GOT3 (cell line): Measurements from ENCODE around the gene KCNIP4.

Experiments used
- DNase-seq: peaks from one replicate; lab custom pipeline; 2025; ENCODE audit warnings: mixed read lengths; lab: John Stamatoyannopoulos, UW

Gene KCNIP4

DNA sequence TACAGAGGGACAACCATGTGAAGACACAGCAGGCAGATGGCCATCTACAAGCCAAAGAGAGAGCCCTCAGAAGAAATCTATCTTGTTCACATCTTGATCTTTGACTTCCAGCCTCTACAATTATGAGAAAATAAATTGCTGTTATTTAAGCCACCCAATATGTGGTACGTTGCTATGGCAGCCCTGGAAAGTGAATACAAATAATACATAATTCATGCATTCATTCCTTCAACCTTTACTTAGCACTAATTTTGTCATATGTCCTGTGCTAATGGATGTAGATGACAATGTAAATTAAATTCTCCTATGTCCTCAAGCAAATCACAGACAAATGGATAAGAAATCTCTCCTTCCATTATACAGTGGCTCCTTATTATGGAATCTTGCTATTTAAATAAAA is 886.7 kb downstream of the KCNIP4 start:
- no peak for DNase-seq

DNA sequence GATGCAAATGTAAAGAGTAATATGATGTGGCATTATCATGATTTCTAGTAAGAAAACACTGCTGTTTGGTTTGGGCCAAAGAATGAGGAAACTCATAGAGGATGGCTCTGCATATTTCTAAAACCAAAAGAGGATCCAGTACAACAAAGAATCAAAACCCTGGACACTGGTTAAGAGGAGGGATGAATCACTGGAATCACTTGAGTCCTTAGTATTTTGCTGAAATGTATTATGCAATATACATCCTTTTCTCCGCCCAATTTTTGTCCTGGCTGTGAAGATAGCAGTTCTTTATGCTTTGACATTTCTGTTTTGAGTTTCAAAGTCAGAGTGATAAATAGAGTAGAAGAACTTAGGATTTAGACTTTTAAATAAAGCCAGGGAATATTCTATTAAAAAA is 902.4 kb downstream of the KCNIP4 start:
- no peak for DNase-seq

DNA sequence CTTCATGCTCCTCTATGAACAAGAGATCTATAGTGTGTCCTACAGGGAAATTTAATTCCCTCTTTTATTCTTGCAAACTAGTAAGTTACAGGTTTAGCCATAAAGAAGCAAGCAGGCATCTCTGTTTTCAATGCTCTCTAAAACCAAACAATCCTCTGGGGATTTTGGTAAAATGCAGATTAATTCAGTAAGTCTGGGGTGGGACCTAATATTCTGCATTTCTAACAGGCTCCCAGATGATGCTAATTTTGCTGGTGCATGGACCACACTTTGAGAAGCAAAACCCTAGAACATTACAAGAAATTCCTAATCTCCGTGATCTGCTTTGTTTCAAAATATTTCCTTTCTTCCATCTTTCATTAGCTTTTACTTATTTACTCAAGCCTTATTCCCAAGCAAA is 903.5 kb downstream of the KCNIP4 start:
- no peak for DNase-seq

DNA sequence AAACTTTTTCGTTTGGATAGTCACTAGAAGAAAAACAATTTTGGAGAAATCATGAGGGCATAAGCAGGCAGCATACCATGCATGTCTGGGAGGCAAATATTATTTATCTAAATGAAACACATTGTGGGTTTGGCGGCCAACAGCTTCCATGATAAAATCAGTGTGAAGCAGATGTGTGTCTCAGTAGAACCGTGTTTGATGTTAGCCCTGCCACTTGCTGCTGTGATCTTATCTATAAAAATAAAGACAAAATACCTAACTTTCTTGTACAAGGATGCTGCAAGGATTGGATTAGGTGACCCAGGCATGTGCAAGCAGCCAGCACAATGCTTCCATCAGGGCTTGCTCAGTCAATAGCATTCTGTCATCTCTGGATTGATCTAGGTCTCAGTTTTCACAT is 906.9 kb downstream of the KCNIP4 start:
- DNase-seq = no peak

GRCh38 chr4:21034728-21035127 is 913.8 kb downstream of the KCNIP4 start:
- no peak for DNase-seq

- DNase-seq = no peak
Measured at GRCh38 chr4:21032089-21032645, 916.4 kb downstream of the KCNIP4 start.

DNA sequence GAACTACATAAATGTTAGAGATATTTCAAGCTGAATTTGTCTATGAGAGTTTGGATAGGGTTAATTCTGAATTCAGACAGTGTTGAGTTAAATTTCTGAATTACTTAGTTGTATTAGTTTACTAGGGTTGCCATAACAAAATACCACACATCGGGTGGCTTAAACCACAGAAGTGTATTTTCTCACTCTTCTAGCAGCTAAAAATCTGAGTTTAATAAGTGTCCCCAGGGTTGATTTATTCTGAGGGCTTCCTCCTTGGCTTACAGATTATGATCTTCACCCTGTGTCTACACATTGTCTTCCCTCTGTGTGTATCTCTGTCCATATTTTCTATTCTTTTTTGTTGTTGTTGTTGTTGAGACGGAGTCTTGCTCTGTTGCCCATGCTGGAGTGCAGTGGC is 929.8 kb downstream of the KCNIP4 start:
- DNase-seq = no peak

- no peak for DNase-seq
Measured at GRCh38 chr4:21013501-21013900, 935.1 kb downstream of the KCNIP4 start.

GRCh38 chr4:21012851-21013331 is 935.7 kb downstream of the KCNIP4 start:
- DNase-seq = no peak

DNA sequence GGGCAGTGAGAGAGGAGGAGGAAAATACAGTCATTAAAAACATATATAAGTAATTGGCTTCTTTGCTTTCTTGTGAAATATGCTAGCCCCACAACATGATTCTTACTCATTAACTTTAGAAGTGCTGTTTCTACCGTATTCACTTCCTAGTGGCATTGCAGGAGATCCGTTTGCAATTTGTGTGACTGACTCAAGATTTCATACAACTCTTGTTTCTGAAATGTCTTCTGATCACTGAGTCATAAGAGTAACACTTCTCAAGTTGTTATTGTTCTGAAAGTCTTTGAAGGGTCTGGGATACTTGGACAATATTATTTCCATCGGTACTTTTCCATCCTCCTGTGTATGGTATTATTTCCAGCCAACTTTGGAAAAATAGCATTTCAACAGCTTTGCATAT is 937.5 kb downstream of the KCNIP4 start:
- DNase-seq = no peak

DNA sequence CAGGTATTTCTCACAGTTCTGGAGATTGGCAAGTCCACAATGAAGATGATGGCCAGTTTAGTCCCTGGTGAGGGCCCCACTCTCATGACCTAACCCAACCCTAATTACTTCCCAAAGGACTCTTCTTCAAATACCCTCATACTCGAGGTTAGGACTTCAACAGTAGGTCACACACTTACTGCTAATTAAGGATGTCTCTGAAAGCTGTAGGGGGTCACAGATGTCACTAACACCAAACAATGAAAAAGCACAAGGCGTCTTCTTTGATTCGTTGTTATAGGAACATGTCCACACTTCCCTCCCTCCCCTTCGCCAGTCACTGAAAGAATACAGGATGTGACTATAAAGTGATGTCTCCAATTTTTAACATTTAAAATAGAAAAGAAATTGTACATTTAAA is 938.6 kb downstream of the KCNIP4 start:
- DNase-seq = no peak

DNA sequence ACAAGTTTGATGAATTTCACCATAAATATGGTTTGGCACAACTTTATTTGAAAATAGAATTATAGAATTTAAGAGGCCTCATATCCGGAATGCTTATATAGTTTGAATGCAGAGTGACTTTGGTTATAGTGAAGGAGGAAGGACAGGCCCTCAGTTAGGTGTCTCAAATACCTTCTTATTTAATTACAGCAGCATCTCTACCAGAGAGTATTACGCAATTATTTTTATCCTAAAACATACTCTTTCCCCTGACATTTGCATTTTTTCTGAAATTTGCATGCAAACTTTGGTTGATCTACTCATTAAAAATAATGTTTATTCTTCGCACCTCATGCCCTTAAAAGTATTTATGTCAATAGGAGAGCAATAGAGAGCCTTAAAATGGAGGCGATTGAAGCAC is 942.9 kb downstream of the KCNIP4 start:
- DNase-seq = no peak

DNA sequence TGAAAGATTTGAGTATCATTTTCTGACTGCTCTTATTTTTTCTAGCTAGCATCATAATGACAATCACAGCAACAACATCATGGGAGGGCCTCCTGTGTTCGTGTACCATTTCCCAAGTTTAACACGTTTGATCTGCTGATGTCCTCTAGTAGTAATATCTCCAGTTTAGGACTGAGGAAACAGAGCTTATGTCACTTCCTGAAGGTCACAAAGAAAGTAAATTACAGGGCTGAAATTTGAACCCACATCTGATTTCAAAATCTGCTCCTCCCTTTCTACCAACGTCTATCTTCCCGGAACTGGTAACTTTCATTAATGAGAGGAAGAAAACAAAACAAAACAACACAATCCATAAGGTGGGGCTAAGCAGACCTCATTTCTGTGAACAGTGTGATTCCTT is 945.6 kb downstream of the KCNIP4 start:
- no peak for DNase-seq

GRCh38 chr4:21002286-21002685 is 946.3 kb downstream of the KCNIP4 start:
- DNase-seq = no peak

DNA sequence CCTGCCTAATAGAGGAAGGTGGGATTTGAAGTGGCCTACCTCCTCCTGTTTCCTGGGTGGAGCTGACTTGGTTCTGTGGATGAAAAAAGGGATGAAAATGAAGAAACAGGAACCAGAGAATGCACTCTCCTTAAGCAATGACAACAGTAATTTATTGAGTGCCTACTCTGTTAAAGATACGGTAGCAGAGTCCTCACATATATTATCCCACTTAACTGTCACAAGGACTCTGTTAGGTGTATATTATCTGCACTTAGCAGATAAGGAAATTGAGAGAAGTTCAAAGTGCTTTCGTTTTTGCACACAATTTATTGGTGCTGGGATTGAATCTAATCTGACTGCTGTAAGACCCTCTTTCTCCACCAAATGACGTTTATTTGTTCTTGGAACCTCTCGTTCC is 947.1 kb downstream of the KCNIP4 start:
- no peak for DNase-seq

GRCh38 chr4:20997886-20998285 is 950.7 kb downstream of the KCNIP4 start:
- DNase-seq = no peak

GRCh38 chr4:20995610-20996009 is 953.0 kb downstream of the KCNIP4 start:
- no peak for DNase-seq

DNA sequence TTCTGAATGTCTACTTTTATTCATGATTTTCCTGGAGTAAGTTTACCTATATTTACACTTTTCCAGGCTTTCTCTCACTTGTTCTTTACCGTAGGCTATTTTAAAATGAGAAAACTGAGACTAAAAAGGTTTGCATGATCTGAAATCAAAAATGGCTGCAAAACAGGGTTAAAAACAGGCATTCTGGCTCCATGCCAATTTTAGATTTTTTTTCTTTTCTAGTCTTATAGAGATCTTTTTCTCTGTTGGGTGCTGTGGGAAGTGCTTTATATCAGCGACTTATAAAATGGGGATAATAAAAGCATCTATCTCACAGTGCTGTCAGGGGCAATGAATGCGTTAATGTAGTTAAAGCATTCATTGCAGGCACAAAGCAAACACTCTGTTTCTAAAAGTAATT is 953.6 kb downstream of the KCNIP4 start:
- DNase-seq = no peak

DNA sequence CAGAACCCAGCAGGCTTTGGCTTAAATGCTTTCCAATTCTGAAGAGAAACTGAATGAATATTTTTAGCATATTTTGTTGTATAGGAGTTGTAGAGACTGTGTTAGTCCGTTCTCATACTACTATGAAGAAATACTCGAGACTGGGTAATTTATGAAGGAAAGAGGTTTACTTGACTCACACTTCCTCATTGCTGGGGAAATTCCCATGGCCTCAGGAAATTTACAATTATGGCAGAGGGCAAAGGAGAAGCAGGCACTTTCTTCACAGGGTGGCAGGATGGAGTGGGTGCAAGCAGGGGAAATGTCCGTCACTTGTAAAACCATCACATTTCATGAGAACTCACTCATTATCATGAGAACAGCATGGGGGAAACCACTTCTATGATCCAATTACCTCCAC is 956.6 kb downstream of the KCNIP4 start:
- no peak for DNase-seq

- no peak for DNase-seq
Measured at GRCh38 chr4:20987191-20987590, 961.4 kb downstream of the KCNIP4 start.

GRCh38 chr4:20984576-20984836 is 964.1 kb downstream of the KCNIP4 start:
- DNase-seq = no peak

DNA sequence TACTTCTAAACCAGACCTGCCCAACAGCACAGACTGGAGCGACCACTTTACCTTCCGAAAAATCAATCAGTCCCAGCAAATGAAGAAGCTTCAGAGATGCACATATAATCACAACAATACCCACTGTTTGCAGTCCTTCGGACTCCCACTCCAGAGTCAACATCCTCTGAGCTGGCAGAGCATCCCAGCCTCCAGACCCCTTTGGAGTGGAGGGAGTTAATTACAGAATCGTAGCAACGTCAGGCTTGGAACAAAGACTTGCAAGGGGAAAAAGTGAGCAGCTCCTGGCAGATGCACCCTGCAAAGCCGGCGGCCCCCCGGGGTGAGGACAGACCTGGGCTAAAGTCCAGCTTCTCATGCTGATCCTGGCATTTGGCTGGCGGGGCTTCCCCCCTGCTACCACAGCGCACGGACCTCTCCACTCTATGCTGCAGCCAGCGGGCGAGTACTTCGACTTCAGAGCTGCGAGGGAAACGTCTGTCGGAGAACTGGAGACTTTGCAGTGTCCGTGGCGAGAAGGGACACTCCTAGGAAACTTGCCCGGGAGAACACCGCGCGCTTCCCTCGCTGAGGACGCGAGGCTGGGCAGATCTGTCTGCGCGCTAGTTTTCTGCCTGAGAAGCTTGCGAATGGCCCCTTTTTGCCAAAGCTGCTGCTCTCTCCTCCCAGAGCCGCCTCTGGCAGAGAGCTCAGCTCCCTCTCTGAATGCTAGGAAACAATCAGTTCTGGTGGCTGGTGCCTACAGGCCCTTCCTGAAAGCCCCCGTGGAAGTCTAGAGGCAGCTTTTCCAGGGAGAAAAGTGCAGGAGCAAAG is 964.6 kb downstream of the KCNIP4 start:
- no peak for DNase-seq

GRCh38 chr4:20982544-20982943 is 966.0 kb downstream of the KCNIP4 start:
- no peak for DNase-seq

DNA sequence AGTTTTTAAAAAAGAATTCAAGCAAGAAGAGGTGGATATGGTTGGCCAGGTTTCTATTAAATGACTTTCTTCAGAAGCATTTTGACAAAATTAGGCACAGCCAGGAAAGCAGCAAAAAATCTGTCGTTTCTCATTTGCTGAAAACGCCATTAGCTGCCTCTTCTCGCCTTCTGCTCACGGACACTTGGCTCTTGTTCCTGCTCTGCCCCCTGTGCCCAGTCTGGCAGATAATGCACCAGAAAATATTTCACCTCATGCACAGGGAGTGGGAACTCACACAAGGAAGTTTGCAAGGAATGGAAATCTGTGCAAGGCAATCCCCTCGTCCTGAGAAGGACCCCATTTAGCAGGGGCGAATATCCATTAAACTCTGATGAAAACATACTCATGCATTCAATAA is 988.3 kb downstream of the KCNIP4 start:
- no peak for DNase-seq
